OCI-LY3 (cell line): Measurements from ENCODE around the gene TMEM270.

Source experiments
- H2AFZ ChIP-seq: fragments of 200-600, 300-600 bp; shearing (Covaris generic); 2 replicates; pipeline ENCODE4 v1.6.0; 2014; ENCODE audit warnings: antibody characterized with exemption, low read depth, low read length
- H3K27ac ChIP-seq: fragments of 200-600, 300-600 bp; sonication (generic); 2 replicates; pipeline ENCODE4 v1.5.1; 2014; ENCODE audit warnings: mild to moderate bottlenecking, low read length, moderate library complexity, mixed read lengths
- H3K27me3 ChIP-seq: fragments of 200-600, 300-600 bp; sonication (generic); 2 replicates; pipeline ENCODE4 v1.6.1; 2014; ENCODE audit warnings: low read depth, low read length, mixed read lengths
- H3K36me3 ChIP-seq: fragments of 200-600, 300-600 bp; sonication (generic); replicated peaks from 2 replicates; pipeline ENCODE3; 2014; ENCODE audit warnings: low read depth, low read length, mixed read lengths
- H3K4me1 ChIP-seq: fragments of 300-600, 200-600 bp; sonication (generic); 2 replicates; pipeline ENCODE4 v1.6.1; 2014; ENCODE audit warnings: low read length, mixed read lengths
- H3K4me2 ChIP-seq: fragments of 200-600, 300-600 bp; sonication (generic); 2 replicates; pipeline ENCODE4 v1.6.1; 2014; ENCODE audit warnings: low read length, mixed read lengths
- H3K4me3 ChIP-seq: fragments of 300-600, 200-600 bp; sonication (generic); 2 replicates; pipeline ENCODE4 v1.5.1; 2014; ENCODE audit warnings: antibody characterized with exemption, mild to moderate bottlenecking, low read length, moderate library complexity
- H3K79me2 ChIP-seq: fragments of 300-600, 200-600 bp; shearing (Covaris generic); 2 replicates; pipeline ENCODE4 v1.6.1; 2014; ENCODE audit warnings: mild to moderate bottlenecking, low read length, mixed read lengths
- H3K9ac ChIP-seq: fragments of 300-600, 200-600 bp; shearing (Covaris generic); 2 replicates; pipeline ENCODE4 v1.6.0; 2014; ENCODE audit warnings: mild to moderate bottlenecking, low read length, moderate library complexity
- H3K9me3 ChIP-seq: fragments of 200-600, 300-600 bp; shearing (Covaris generic); 2 replicates; pipeline ENCODE4 v1.6.1; 2014; ENCODE audit warnings: low read length, mixed read lengths; ENCODE audit not compliant: insufficient read depth
- H4K20me1 ChIP-seq: fragments of 200-600, 300-600 bp; sonication (generic); 2 replicates; pipeline ENCODE4 v1.6.1; 2016; ENCODE audit warnings: low read length, mixed read lengths; ENCODE audit not compliant: insufficient read depth
- EZH2phosphoT487 ChIP-seq: fragments of 200-600 bp; shearing (Covaris generic); IDR thresholded peaks from 2 replicates; pipeline ENCODE4 v1.6.1; 2018; ENCODE audit warnings: antibody characterized with exemption, mixed run types, low read depth
- TF ChIP-seq, protein P1 (sequence below): fragments of 200-600, 300-600 bp; sonication (generic); IDR thresholded peaks from 2 replicates; pipeline ENCODE4 v1.5.1; 2014; ENCODE audit warnings: antibody characterized with exemption, low read length, low read depth

The TMEM270 gene

DNA sequence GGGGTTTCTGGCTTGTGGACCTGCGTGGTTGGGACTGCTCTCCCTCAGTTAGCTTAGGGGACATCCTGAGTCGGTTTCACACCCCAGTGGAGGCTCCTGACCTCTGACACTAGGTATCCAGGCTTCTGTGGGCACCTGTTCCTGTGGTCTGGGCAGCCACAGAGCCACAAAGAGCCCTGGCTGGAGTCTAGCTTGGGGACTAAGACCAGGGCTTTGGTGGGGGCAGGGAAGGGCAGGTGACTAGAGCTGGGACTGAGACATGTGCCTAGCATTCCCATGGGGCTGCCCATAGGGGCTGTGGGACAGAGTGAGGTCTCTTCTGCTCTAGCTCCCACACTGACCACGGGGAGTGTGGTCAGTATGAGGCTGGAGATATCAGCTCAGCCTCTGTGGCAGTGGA, 4.0 kb upstream of the TMEM270 start:
- Histone ChIP-seq H3K4me3 (no peak overlapping the region), H4K20me1 (no peaks in the 10 kb centered on the region), H2AFZ (no peak overlapping the region), H3K9me3 (no peaks in the 10 kb centered on the region), H3K27ac (no peak overlapping the region), H3K4me1 (peaks cover 16% of the 10 kb centered on the region), H3K27me3 (peaks cover 16% of the 10 kb centered on the region), H3K4me2 (no peak overlapping the region), H3K79me2 (no peaks in the 10 kb centered on the region), H3K36me3 (no peaks in the 10 kb centered on the region), H3K9ac (no peak overlapping the region)
- TF ChIP-seq EZH2phosphoT487: no peak
- TF ChIP-seq, protein P1, sequence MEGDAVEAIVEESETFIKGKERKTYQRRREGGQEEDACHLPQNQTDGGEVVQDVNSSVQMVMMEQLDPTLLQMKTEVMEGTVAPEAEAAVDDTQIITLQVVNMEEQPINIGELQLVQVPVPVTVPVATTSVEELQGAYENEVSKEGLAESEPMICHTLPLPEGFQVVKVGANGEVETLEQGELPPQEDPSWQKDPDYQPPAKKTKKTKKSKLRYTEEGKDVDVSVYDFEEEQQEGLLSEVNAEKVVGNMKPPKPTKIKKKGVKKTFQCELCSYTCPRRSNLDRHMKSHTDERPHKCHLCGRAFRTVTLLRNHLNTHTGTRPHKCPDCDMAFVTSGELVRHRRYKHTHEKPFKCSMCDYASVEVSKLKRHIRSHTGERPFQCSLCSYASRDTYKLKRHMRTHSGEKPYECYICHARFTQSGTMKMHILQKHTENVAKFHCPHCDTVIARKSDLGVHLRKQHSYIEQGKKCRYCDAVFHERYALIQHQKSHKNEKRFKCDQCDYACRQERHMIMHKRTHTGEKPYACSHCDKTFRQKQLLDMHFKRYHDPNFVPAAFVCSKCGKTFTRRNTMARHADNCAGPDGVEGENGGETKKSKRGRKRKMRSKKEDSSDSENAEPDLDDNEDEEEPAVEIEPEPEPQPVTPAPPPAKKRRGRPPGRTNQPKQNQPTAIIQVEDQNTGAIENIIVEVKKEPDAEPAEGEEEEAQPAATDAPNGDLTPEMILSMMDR: no peak

DNA sequence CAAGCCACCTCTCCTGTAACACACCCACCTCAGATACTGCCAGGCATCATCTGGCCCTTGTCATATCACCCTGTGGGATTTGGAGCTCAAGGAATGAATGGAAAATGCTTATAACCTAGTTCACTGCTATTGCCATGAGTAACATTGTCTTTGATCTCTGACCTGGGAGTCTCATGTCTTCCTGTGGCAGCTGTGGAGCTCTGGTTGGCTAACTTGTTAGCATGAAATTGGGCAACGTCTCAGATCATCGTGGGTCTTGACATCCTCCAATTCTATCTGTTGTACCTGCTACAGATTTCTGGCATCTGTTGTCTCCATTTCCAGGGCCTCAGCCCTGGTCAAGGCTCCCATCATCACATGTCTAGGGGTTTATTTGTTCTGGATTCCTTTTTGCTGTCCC, 2.2 kb upstream of the TMEM270 start:
- Histone ChIP-seq H3K4me3 (no peak overlapping the region), H2AFZ (no peak overlapping the region), H3K9ac (no peak overlapping the region), H3K27ac (no peak overlapping the region), H3K36me3 (no peaks in the 10 kb centered on the region), H3K27me3 (peaks cover 14% of the 10 kb centered on the region), H4K20me1 (no peaks in the 10 kb centered on the region), H3K4me1 (peaks cover 10% of the 10 kb centered on the region; the same call in 1 of the 2 replicates), H3K9me3 (no peaks in the 10 kb centered on the region), H3K79me2 (no peaks in the 10 kb centered on the region), H3K4me2 (no peak overlapping the region)
- TF ChIP-seq, protein P1: no peak
- no peak for TF ChIP-seq EZH2phosphoT487

DNA sequence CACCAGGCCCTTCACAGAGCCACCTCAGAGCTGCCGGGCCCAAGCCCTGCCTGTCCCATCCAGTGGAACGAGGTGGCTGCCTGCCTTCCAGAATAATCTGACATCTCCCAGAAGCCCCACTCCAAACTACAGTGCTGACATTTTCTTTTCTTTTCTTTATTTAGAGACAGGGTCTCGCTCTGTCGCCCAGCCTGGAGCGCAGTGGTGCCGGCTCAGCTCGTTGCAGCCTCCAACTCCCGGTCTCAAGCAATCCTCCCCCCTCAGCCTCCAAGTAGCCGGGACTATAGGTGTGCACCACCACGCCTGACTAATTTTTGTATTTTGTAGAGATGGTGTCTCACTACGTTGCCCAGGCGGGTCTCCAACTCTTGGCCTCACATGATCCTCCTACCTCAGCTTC, 346 bp downstream of the TMEM270 start:
- Histone ChIP-seq H3K36me3 (no peaks in the 10 kb centered on the region), H3K4me1 (peaks cover 6% of the 10 kb centered on the region; the same call in 1 of the 2 replicates), H3K79me2 (no peaks in the 10 kb centered on the region), H4K20me1 (no peaks in the 10 kb centered on the region), H3K4me2 (no peak overlapping the region), H3K27ac (no peak overlapping the region), H3K27me3 (0 out of 2 replicates have a peak, but pooled peaks cover 3% of the 10 kb centered on the region), H3K9ac (no peak overlapping the region), H2AFZ (no peak overlapping the region), H3K4me3 (no peak overlapping the region), H3K9me3 (no peaks in the 10 kb centered on the region)
- TF ChIP-seq EZH2phosphoT487: no peak
- TF ChIP-seq, protein P1: no peak

DNA sequence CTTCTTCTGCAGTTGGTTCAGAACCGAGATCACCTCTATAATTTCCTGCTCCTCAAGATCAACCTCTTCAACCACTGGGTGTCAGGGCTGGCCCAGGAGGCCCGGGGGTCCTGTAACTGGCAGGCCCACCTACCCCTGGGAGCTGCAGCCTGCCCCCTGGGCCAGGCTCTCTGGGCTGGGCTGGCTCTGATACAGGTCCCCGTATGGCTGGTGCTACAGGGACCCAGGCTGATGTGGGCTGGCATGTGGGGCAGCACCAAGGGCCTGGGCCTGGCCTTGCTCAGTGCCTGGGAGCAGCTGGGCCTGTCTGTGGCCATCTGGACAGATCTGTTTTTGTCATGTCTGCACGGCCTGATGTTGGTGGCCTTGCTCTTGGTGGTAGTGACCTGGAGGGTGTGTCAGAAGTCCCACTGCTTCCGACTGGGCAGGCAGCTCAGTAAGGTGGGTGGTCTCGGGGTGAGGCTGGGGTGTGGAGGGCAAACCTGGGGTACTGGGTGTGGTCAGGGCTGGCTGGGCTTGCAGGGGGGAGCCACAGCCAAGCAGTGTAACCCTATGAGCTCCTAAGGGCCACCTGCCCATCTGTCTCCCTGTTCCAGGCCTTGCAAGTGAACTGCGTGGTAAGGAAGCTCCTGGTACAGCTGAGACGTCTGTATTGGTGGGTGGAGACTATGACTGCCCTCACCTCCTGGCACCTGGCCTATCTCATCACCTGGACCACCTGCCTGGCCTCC, 4.2 kb downstream of the TMEM270 start:
- Histone ChIP-seq H3K27ac (no peak overlapping the region), H3K4me1 (no peaks in the 10 kb centered on the region), H3K9ac (no peak overlapping the region), H3K79me2 (no peaks in the 10 kb centered on the region), H4K20me1 (no peaks in the 10 kb centered on the region), H3K4me2 (no peak overlapping the region), H3K27me3 (0 out of 2 replicates have a peak, but pooled peaks cover 3% of the 10 kb centered on the region), H2AFZ (no peak overlapping the region), H3K36me3 (no peaks in the 10 kb centered on the region), H3K4me3 (no peak overlapping the region), H3K9me3 (no peaks in the 10 kb centered on the region)
- no peak for TF ChIP-seq EZH2phosphoT487
- TF ChIP-seq, protein P1: no peak
